ENCODE data around the gene GNB1.
"Not testable (repeated sequence)": the region's sequence is repeated elsewhere in the genome, so short reads cannot be mapped to it uniquely, and the experiment has no call there.

GNB1 gene

GRCh38 chr1:1758692-1759455, 132.0 kb downstream of the GNB1 start:
- DNase-seq = no peak

- DNase-seq = no peak
Observed at GRCh38 chr1:1758059-1758621, 132.7 kb downstream of the GNB1 start.

GRCh38 chr1:1757422-1758058, 133.3 kb downstream of the GNB1 start:
- DNase-seq = no peak

GRCh38 chr1:1756661-1757421, 134.0 kb downstream of the GNB1 start:
- no peak for DNase-seq

- no peak for DNase-seq
Observed at GRCh38 chr1:1755852-1756251, 135.0 kb downstream of the GNB1 start.

- no peak for DNase-seq
Observed at GRCh38 chr1:1755426-1755825, 135.5 kb downstream of the GNB1 start.

- no peak for DNase-seq
Observed at GRCh38 chr1:1754051-1754815, 136.7 kb downstream of the GNB1 start.

GRCh38 chr1:1753607-1754005, 137.3 kb downstream of the GNB1 start:
- no peak for DNase-seq

GRCh38 chr1:1752636-1753606, 138.0 kb downstream of the GNB1 start:
- DNase-seq = no peak

GRCh38 chr1:1752190-1752589, 138.7 kb downstream of the GNB1 start:
- no peak for DNase-seq

GRCh38 chr1:1749941-1750340, 140.9 kb downstream of the GNB1 start:
- DNase-seq = not testable (repeated sequence)

- DNase-seq = no peak
Observed at GRCh38 chr1:1748686-1749321, 142.1 kb downstream of the GNB1 start.

GRCh38 chr1:1746566-1746909, 144.3 kb downstream of the GNB1 start:
- DNase-seq = not testable (repeated sequence)

GRCh38 chr1:1745651-1746565, 145.0 kb downstream of the GNB1 start:
- peak; percentile 28 to 48 for DNase-seq

- not testable (repeated sequence) for DNase-seq
Observed at GRCh38 chr1:1742529-1742928, 148.4 kb downstream of the GNB1 start.

GRCh38 chr1:1741013-1741412, 149.9 kb downstream of the GNB1 start:
- not testable (repeated sequence) for DNase-seq

GRCh38 chr1:1738799-1739337, 152.0 kb downstream of the GNB1 start:
- DNase-seq = not testable (repeated sequence)

- DNase-seq = not testable (repeated sequence)
Observed at GRCh38 chr1:1737675-1738590, 153.0 kb downstream of the GNB1 start.

Data from Kasumi-1 (cell line).